AG20443 (cell line): Measurements from ENCODE around the gene CSKMT.
"Not testable (repeated sequence)": the region's sequence is repeated elsewhere in the genome, so short reads cannot be mapped to it uniquely, and the experiment has no call there.

Source experiments
- DNase-seq: peaks from one replicate; pipeline ENCODE4 v3.0.0; 2012; ENCODE audit warnings: low spot score, mixed read lengths

The CSKMT gene

DNA sequence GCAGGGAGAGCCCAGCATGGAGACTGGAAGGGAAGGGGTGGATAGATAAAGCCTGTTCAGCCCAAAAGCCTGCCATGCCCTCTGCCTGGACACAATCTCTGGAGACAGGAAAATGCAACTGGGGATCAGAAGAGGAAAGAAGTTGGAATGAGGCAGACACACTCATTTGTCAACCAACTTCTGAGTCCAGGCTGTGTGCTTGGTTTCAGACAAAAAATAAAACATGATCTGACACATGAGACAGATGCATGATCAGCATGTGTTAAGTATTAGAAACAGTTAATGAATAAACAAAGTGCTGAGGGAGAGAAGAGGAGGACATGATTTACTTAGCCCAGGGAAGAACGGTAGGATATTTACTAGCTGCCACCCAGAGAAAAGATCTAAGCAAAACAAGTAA is 23.4 kb downstream of the CSKMT start:
- DNase-seq = no peak

- peak; percentile 97 for DNase-seq
Measured at GRCh38 chr11:62689421-62690183, 24.5 kb downstream of the CSKMT start, which contains the start of gene LRRN4CL. Gene LRRN4CL, minus strand, starts transcription at chr11:62689530. Its CDS starts 1,022 bp downstream, at chr11:62688508.

DNA sequence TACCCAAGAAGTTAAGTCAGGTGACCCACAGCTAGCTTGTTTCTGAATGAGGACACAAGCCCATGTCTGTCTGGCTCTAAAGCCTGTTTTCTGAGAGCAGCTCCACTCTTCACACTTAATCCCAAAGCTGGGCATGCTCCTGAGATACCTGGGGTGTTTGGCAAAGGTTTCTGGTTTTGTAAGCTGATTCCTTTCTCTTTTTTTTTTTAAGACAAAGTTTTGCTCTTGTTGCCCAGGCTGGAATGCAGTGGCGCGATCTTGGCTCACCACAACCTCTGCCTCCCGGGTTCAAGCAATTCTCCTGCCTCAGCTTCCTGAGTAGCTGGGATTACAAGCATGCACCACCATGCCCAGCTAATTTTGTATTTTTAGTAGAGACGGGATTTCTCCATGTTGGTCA is 28.5 kb downstream of the CSKMT start:
- not testable (repeated sequence) for DNase-seq

- DNase-seq = peak; percentile 80
Measured at GRCh38 chr11:62694455-62695167, 29.5 kb downstream of the CSKMT start.

GRCh38 chr11:62702246-62702645 is 37.1 kb downstream of the CSKMT start:
- DNase-seq = no peak

- not testable (repeated sequence) for DNase-seq
Measured at GRCh38 chr11:62703921-62704320, 38.8 kb downstream of the CSKMT start.

- no peak for DNase-seq
Measured at GRCh38 chr11:62705413-62705812, 40.3 kb downstream of the CSKMT start.

DNA sequence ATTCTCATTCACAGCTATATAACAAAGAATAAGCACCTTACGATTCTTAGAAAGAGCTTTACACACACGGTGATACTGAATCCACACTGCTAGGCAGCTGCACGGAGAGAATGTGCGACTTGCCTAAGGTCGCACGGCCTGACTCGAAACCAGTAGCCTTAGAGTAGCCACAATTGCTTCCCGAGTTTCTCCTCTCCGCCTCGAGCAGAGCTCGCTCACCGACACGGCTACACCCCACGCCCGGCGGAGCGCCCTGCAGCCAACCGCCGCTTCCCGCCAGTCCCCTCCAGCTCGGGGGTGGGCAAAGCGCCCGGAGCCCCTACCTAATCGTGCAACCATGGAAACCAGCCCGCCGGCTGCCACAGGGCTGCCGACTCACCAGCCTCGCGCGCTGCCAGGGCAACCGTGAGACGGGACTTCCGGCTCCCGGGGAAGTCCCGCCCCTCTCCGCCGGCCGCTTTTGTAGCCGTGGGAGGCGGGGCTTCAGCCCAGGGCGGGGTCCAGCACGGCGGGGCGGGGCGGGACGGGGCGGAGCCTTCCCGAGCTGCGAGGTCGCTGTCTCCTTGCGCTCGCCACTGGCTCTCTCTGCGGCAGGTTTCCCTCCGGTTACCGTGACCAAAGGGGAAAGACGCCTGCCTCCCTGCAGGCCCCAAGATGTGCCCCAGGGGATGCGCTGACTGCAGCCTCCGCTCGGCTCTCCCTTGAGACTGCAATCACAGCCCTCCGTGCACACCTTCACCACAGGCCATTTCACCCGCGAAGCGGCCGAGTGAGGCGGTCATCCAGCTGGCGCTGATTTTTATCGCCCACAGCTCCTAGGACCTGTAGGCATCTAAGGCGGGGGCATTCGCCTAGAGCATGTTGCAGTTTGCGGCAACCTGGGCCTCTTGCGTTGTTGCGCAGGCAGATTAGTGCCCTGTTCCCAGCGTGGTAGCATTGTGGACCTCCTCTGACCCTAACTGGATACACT is 41.1 kb downstream of the CSKMT start:
- DNase-seq = peak; percentile 96

DNA sequence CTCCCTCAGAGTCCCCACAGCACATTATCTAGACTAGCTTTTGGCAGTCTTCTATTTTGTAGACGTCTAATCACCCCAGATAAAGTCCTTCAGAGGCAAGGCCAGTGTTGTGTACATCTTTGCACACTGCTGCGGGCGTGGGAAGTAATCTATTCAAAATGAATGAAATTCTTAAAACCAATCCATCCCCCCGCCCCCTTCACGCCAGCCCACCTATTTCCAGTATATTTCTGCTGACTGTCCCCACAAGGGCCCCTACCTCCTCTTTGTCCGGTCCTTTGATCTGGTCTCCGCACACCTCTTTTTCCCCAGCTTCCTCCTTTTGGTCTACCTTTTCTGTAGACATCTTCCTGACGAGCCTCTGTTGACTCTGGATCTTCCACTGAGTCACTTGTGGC is 41.7 kb downstream of the CSKMT start:
- no peak for DNase-seq

- DNase-seq = no peak
Measured at GRCh38 chr11:62707277-62707861, 42.3 kb downstream of the CSKMT start, which contains the start of the genes BSCL2 and GNG3. Gene BSCL2, minus strand, starts transcription at chr11:62707424. Its CDS starts 229 bp downstream, at chr11:62707195. Gene GNG3, plus strand, starts transcription at chr11:62707676. Its CDS starts 620 bp downstream, at chr11:62708296.

GRCh38 chr11:62708392-62708791 is 43.3 kb downstream of the CSKMT start:
- no peak for DNase-seq

DNA sequence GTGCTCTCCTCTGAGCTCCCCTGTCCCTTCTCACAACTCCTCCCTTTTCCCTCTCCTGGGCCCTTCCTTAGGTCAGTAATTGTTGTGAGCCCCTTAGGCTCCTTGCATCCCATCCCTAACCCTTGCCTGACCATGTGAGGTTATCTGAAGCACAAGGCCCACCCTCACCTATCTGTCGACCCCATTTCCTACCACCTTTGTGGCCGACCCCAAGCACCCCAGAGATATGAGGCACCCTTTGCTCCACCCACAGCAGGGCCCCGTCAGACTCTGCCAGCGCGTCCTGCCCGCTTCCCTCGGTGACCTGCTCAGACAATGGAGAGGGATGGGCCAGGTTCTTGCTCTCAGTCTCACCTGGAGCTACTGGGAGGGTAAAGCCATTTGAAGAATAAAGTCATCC is 43.7 kb downstream of the CSKMT start:
- DNase-seq = no peak

- peak; percentile 94 for DNase-seq
Measured at GRCh38 chr11:62709247-62710000, 44.3 kb downstream of the CSKMT start.

- DNase-seq = peak; percentile 54
Measured at GRCh38 chr11:62710001-62710345, 44.9 kb downstream of the CSKMT start.

DNA sequence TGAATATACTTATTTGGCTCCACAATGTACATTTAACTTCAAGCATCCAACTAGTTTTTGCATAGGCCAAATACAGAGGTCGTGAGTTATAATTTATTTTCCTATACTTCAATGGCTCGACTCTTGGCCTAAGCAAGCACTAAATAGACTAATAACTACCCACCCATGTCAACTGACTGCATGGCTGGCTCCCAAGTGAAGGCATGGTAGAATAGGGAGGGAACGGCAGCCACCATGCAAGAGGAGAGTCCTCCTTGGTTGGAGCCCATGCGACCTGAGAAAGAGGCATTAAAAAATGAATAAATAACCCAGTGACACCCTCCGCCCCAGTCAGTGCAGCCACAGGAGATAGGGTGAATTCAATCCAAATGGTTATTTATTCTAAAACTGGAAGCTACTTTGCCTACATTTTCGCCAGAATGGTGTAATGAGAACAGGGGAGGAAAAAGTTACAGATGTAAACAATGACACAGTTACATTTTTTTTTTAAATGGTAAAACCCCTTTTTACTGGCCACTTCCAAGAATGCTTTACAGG is 47.2 kb downstream of the CSKMT start:
- DNase-seq = no peak

DNA sequence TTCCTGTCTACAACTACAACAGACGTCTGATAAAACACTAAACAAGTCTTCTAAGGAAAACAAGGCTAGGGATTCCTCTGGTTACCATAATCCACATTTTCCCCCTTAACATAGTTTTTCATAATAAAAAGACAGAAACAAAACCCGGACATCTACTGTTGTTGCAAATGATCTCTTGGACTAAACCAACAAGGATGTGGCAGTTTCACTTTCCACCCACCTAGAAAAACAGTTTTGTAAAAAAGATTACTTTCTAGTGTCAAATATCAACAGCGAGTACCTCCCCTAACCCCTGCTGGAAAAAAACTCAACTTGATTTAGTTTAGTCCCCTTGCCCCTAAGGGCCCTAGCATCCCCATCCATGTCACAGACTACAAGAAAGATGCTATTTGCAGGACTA is 47.7 kb downstream of the CSKMT start:
- DNase-seq = no peak

DNA sequence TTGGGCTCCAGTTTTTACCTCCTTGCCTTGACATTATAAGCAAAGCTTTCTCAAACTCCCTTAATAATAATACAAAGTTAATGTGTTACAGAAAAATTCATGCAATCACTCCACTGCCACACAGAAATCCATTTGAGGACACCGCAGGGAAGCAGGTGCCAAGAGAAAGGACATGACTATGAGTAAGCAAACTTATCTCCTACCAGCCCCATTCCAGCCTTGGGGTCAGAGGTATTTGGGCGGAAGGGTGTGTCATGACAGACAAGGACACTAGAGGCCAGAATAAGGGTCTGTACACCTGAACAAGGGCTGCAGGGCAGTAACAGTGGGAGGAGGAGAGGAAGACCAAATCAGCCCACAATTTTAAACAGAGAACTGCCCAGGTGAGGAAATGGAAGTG is 48.2 kb downstream of the CSKMT start:
- DNase-seq = no peak

GRCh38 chr11:62715150-62716130 is 50.3 kb downstream of the CSKMT start:
- no peak for DNase-seq

GRCh38 chr11:62716206-62716605 is 51.1 kb downstream of the CSKMT start:
- no peak for DNase-seq
